K562 (cell line): Measurements from ENCODE around the gene PIK3R5. TPM values are rescaled to one million over a fixed set of nuclear protein-coding genes. Genes with fewer than 3 reads are reported as not detected.

ENCODE experiments used
- ATAC-seq: fragments of 200-7000 bp; cut with Tn5 transposase; 3 replicates; pipeline ENCODE4 v1.9.1; 2020; ENCODE audit warnings: moderate library complexity
- BruUV-seq: library from RNA; stranded (reverse); fragments of 400-500 nt; replicated peaks from 2 replicates; lab custom pipeline; 2021; lab: Mats Ljungman, UMichigan
- CTCF ChIA-PET: fragments of 300-600 bp; formaldehyde crosslinking; extraction: SDS; loops from one replicate; lab custom pipeline; 2021; ENCODE audit warnings: low intra/inter-chr PET ratio; lab: Yijun Ruan, JAX
- POLR2A ChIA-PET: fragments of 300-600, 350-650 bp; sonication (Branson Sonifier 250); formaldehyde crosslinking; extraction: SDS; loops from one replicate; lab custom pipeline; 2021; ENCODE audit warnings: antibody characterized with exemption, inconsistent platforms; lab: Yijun Ruan, JAX
- DNase-seq, 4 experiments: peaks; one replicate each; pipeline versions ENCODE4 v3.0.0 to v3.0.0-alpha.2; 2011 to 2018; ENCODE audit warnings: low spot score in 3 of 4, mixed read lengths in 3 of 4; ENCODE audit errors: extremely low read depth in 1 of 4
- FAIRE-seq: peaks from 2 replicates; lab custom pipeline; 2011; peaks lifted over from hg19 to GRCh38; lab: Jason Lieb, UNC
- H2AFZ ChIP-seq: 2 replicates; pipeline ENCODE4 v1.6.0; 2011; ENCODE audit warnings: low read depth, low read length, control low read depth, inconsistent platforms
- H3K27ac ChIP-seq: fragments of 200-600 bp; 3 replicates; pipeline ENCODE4 v1.8.0; 2011; ENCODE audit warnings: low read depth, mild to moderate bottlenecking, control low read depth, inconsistent platforms, low read length, moderate library complexity, mixed read lengths; ENCODE audit errors: extremely low read depth
- H3K27me3 ChIP-seq, 2 experiments: fragments of 300-600 bp in 1 of 2; 2 replicates in 1 of 2; 3 replicates in 1 of 2; pipeline versions ENCODE4 v1.6.0 to v1.8.0; 2011; ENCODE audit warnings: inconsistent platforms in 2 of 2, low read length in 2 of 2, mild to moderate bottlenecking in 1 of 2, mixed read lengths in 1 of 2, moderate library complexity in 1 of 2; ENCODE audit not compliant: control insufficient read depth in 2 of 2, insufficient read depth in 2 of 2
- H3K36me3 ChIP-seq: fragments of 300-600 bp; 3 replicates; pipeline ENCODE4 v1.8.0; 2011; ENCODE audit warnings: mild to moderate bottlenecking, low read length, inconsistent platforms; ENCODE audit not compliant: control insufficient read depth, insufficient read depth
- H3K4me1 ChIP-seq, 2 experiments: fragments of 200-600 bp in 1 of 2; replicated peaks in 1 of 2; 2 replicates in 1 of 2; 3 replicates in 1 of 2; pipeline versions ENCODE4 v1.5.1 to v1.8.0; 2011; ENCODE audit warnings: inconsistent platforms in 2 of 2, low read length in 2 of 2, mild to moderate bottlenecking in 1 of 2, mixed read lengths in 1 of 2, moderate library complexity in 1 of 2; ENCODE audit not compliant: control insufficient read depth in 2 of 2, insufficient read depth in 2 of 2
- H3K4me2 ChIP-seq: 2 replicates; pipeline ENCODE4 v1.6.1; 2011; ENCODE audit warnings: low read length, control low read depth, inconsistent platforms, mixed read lengths; ENCODE audit not compliant: insufficient read depth
- H3K4me3 ChIP-seq: fragments of 200-600 bp; sonication (generic), shearing (Covaris generic); 2 replicates; pipeline ENCODE4 v1.5.1; 2016; ENCODE audit warnings: control low read depth, inconsistent platforms
- H3K79me2 ChIP-seq: fragments of 200-600 bp; 3 replicates; pipeline ENCODE4 v1.8.0; 2011; ENCODE audit warnings: low read length, inconsistent platforms; ENCODE audit not compliant: control insufficient read depth, insufficient read depth
- H3K9ac ChIP-seq, 2 experiments: 2 replicates each; pipeline versions ENCODE4 v1.6.0 to v1.6.1; 2011; ENCODE audit warnings: low read depth in 2 of 2, low read length in 2 of 2, control low read depth in 1 of 2, inconsistent platforms in 1 of 2, mild to moderate bottlenecking in 1 of 2, mixed read lengths in 1 of 2; ENCODE audit not compliant: insufficient read depth in 1 of 2
- H3K9me1 ChIP-seq: one replicate; pipeline ENCODE4 v1.6.0; 2011; ENCODE audit warnings: inconsistent platforms, mild to moderate bottlenecking, low read length, moderate library complexity; ENCODE audit not compliant: control insufficient read depth, insufficient read depth
- H3K9me3 ChIP-seq: replicated peaks from 2 replicates; pipeline ENCODE4 v1.5.1; 2011; ENCODE audit warnings: low read depth, low read length, inconsistent platforms; ENCODE audit not compliant: control insufficient read depth, insufficient read depth
- H4K20me1 ChIP-seq: replicated peaks from 2 replicates; pipeline ENCODE4 v1.6.1; 2011; ENCODE audit warnings: low read length, inconsistent platforms, mixed read lengths; ENCODE audit not compliant: control insufficient read depth, insufficient read depth
- HMG20A ChIP-seq: fragments of 450-650 bp; formaldehyde crosslinking; conservative IDR thresholded peaks from 2 replicates; pipeline ENCODE4 v1.4.0; 2020; ENCODE audit warnings: mild to moderate bottlenecking, mixed read lengths
- KDM4B ChIP-seq, 2 experiments: fragments of 450-650 bp in 1 of 2; sonication (generic) in 1 of 2; IDR thresholded peaks; 2 replicates each; pipeline ENCODE4 v1.6.1; 2016 to 2017; ENCODE audit warnings: borderline replicate concordance in 2 of 2, antibody characterized with exemption in 1 of 2, low read depth in 1 of 2, mild to moderate bottlenecking in 1 of 2
- RAD21 ChIP-seq, 2 experiments: fragments of 250-450 bp in 1 of 2; fragments of 450-650 bp in 1 of 2; sonication (Bioruptor Pico) in 1 of 2; formaldehyde crosslinking in 1 of 2; IDR thresholded peaks in 1 of 2; conservative IDR thresholded peaks in 1 of 2; 2 replicates each; pipeline versions ENCODE4 v1.4.0 to v1.8.0; 2020 to 2022; ENCODE audit warnings: mild to moderate bottlenecking in 2 of 2, moderate library complexity in 1 of 2
- SMARCA5 ChIP-seq: fragments of 450-650 bp; IDR thresholded peaks from 2 replicates; pipeline ENCODE4 v1.6.1; 2016
- ZNF41 ChIP-seq: fragments of 250-450 bp; sonication (Bioruptor Pico); conservative IDR thresholded peaks from 2 replicates; pipeline ENCODE4 v1.4.0; 2020; ENCODE audit warnings: mild to moderate bottlenecking
- ZNF717 ChIP-seq: fragments of 250-450 bp; sonication (Bioruptor Pico); IDR thresholded peaks from 2 replicates; pipeline ENCODE4 v1.5.0; 2021
- WGBS: fragments of 100-300 bp; shearing (Covaris generic); methylation state at CpG from one replicate; pipeline ENCODE4 v1.1.6; 2016; ENCODE audit warnings: low coverage, mixed read lengths; ENCODE audit not compliant: insufficient coverage; ENCODE audit errors: missing lambda C conversion rate; 5-methylcytosine and 5-hydroxymethylcytosine counted together
- in situ Hi-C: fragments of 300-500 bp; cut with MboI; formaldehyde crosslinking; loops from 4 replicates; pipeline ENCODE4 v1.15.0; 2018; ENCODE audit warnings: inconsistent platforms, mixed read lengths
- intact Hi-C: fragments of 100-400 bp; cut with micrococcal nuclease; formaldehyde crosslinking; loops from 2 replicates; pipeline ENCODE4 v1.14.2; 2022
- polyA plus RNA-seq, 8 experiments: library from polyadenylated mRNA; depleted of rRNA in 4 of 8; stranded (reverse) in 5 of 8; unstranded in 3 of 8; fragments of >200 nt; fragmentation: Nextera tagmentation in 2 of 8; fragmentation: Illumina TruSeq in 1 of 8; extraction: Ambion mirVana in 2 of 8; extraction: Trizol in 1 of 8; gene quantifications; 2 replicates each; pipeline versions ENCODE4 v1.2.1 to v1.2.3, GENCODE V29; 2011 to 2014; ENCODE audit warnings: inconsistent platforms in 1 of 8, missing spikeins in 1 of 8
- total RNA-seq, 7 experiments: library from RNA; depleted of rRNA in 6 of 7; stranded (reverse); fragments of >200 nt in 6 of 7; fragmentation: Illumina TruSeq in 2 of 7; extraction: Trizol in 2 of 7; gene quantifications; 2 replicates each; pipeline versions ENCODE4 v1.2.1 to v1.2.3, GENCODE V29; 2011 to 2021; ENCODE audit warnings: low replicate concordance in 1 of 7

PIK3R5 gene
- total and polyA plus RNA-seq, 9 of the 15 experiments (the other 6 are each of a cell fraction or from before 2014, with no cell fraction given), result 0.01 to 0.38 TPM; not detected in 7

GRCh38 chr17:8961829-8962228, 3.7 kb downstream of the PIK3R5 start:
- 0% methylated on average over 5 of the region's 5 CpGs for WGBS
- BruUV-seq, result no TSS peak
- H3K27ac ChIP-seq, result no peak overlapping the region
- H3K9me1 ChIP-seq, result no peaks in the 10 kb centered on the region
- no peaks in the 10 kb centered on the region for H3K9me3 ChIP-seq
- no peak overlapping the region for H3K4me3 ChIP-seq
- no peak for ATAC-seq
- CTCF ChIA-PET, result no interaction called here
- H3K27me3 ChIP-seq, result peaks cover 0 to 17% of the 10 kb centered on the region in 2 experiments; a peak in 3 of 5 replicates
- H4K20me1 ChIP-seq, result no peaks in the 10 kb centered on the region
- DNase-seq, result no peak
- H3K79me2 ChIP-seq, result no peaks in the 10 kb centered on the region
- no peak overlapping the region for H2AFZ ChIP-seq
- TF ChIP-seq RAD21 (CRISPR knock-in tag; conservative IDR thresholded peaks at IDR 0.05 in 1 of 2, IDR thresholded peaks at IDR 0.05 in 1 of 2) (no peak), SMARCA5 (no peak), ZNF41 (CRISPR knock-in tag) (no peak), HMG20A (CRISPR knock-in tag) (no peak), ZNF717 (CRISPR knock-in tag) (no peak), KDM4B (IDR thresholded peaks at IDR 0.05; ENCODE audit: borderline replicate concordance in 2 of 2, low read depth in 1 of 2) (no peak)
- POLR2A ChIA-PET, result interaction anchor here (0.6 kb wide), 1 partner anchor 531 kb away, joined by 3 read pairs; no protein-coding TSS in a partner anchor
- H3K9ac ChIP-seq, result no peak overlapping the region
- H3K4me1 ChIP-seq, result peaks cover 0 to 11% of the 10 kb centered on the region in 2 experiments; a peak in 2 of 5 replicates
- intact Hi-C loops (no loop called here), in situ Hi-C loops (no loop called here)
- H3K4me2 ChIP-seq, result no peak overlapping the region
- no peaks in the 10 kb centered on the region for H3K36me3 ChIP-seq
- no peak for FAIRE-seq
